Measurements from ENCODE around the gene FGFR2.

Gene FGFR2

DNA sequence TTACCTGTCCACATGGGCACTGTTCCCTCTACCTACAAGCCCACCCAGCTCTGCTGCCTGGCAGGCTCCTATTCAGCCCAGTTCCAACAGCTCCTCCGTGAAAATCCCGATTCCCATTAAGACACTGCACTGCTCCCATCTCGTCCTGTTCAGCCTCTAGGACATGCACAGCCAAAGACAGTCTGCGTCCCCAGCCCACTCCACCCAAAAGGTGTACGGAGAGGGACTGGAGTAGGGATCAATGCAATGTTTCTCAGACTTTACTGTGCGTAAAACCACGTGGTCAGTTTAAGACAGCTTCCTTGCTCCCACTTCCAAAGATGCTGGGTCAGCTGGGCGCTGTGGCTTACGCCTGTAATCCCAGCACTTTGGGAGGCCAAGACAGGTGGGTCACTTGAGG, 19.9 kb downstream of the FGFR2 start:
- Histone ChIP-seq H3K27ac (no peak overlapping the region), H2AFZ (ENCODE audit: low read depth) (no peak overlapping the region), H3K9ac (no peak overlapping the region), H4K20me1 (ENCODE audit: insufficient read depth) (no peaks in the 10 kb centered on the region), H3K36me3 (ENCODE audit: insufficient read depth) (no peaks in the 10 kb centered on the region), H3K4me2 (no peak overlapping the region), H3K4me3 (IDR thresholded peaks at IDR 0.05; ENCODE audit: insufficient read depth, low read depth, low read length) (no peak overlapping the region), H3K4me1 (ENCODE audit: low read depth, poor library complexity, severe bottlenecking) (peaks cover 8% of the 10 kb centered on the region), H3K27me3 (ENCODE audit: insufficient read depth, low read depth) (no peaks in the 10 kb centered on the region), H3K79me2 (ENCODE audit: insufficient read depth, low read depth) (peaks cover 65% of the 10 kb centered on the region)
- TF ChIP-seq, protein P1, sequence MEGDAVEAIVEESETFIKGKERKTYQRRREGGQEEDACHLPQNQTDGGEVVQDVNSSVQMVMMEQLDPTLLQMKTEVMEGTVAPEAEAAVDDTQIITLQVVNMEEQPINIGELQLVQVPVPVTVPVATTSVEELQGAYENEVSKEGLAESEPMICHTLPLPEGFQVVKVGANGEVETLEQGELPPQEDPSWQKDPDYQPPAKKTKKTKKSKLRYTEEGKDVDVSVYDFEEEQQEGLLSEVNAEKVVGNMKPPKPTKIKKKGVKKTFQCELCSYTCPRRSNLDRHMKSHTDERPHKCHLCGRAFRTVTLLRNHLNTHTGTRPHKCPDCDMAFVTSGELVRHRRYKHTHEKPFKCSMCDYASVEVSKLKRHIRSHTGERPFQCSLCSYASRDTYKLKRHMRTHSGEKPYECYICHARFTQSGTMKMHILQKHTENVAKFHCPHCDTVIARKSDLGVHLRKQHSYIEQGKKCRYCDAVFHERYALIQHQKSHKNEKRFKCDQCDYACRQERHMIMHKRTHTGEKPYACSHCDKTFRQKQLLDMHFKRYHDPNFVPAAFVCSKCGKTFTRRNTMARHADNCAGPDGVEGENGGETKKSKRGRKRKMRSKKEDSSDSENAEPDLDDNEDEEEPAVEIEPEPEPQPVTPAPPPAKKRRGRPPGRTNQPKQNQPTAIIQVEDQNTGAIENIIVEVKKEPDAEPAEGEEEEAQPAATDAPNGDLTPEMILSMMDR (conservative IDR thresholded peaks at IDR 0.05; ENCODE audit: low read depth, low read length): no peak

DNA sequence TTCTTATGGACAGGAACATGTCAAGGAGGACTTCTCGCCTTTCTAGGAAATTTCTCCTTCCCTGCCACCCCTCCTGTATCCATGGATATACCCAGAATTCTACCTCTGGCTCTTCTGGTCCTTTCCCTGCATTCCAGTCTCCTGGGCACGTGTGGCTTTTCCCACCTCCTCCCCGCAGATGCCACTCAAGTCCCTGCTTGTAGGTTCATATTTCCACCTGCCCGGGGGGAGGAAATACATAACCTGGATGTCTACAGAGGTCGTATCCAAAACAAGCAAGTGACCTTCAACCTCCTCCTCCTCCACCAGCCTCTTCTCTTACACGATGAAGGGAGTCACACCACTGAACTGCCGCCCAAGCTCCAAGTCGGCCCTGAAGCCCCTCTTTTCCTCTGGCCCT, 20.7 kb downstream of the FGFR2 start:
- Histone ChIP-seq H3K27ac (no peak overlapping the region), H3K4me2 (no peak overlapping the region), H2AFZ (ENCODE audit: low read depth) (no peak overlapping the region), H3K27me3 (ENCODE audit: insufficient read depth, low read depth) (no peaks in the 10 kb centered on the region), H3K9ac (no peak overlapping the region), H3K4me1 (ENCODE audit: low read depth, poor library complexity, severe bottlenecking) (peaks cover 8% of the 10 kb centered on the region), H3K36me3 (ENCODE audit: insufficient read depth) (no peaks in the 10 kb centered on the region), H3K4me3 (IDR thresholded peaks at IDR 0.05; ENCODE audit: insufficient read depth, low read depth, low read length) (no peak overlapping the region), H4K20me1 (ENCODE audit: insufficient read depth) (no peaks in the 10 kb centered on the region), H3K79me2 (ENCODE audit: insufficient read depth, low read depth) (peaks cover 66% of the 10 kb centered on the region)
- TF ChIP-seq, protein P1 (conservative IDR thresholded peaks at IDR 0.05; ENCODE audit: low read depth, low read length): no peak

DNA sequence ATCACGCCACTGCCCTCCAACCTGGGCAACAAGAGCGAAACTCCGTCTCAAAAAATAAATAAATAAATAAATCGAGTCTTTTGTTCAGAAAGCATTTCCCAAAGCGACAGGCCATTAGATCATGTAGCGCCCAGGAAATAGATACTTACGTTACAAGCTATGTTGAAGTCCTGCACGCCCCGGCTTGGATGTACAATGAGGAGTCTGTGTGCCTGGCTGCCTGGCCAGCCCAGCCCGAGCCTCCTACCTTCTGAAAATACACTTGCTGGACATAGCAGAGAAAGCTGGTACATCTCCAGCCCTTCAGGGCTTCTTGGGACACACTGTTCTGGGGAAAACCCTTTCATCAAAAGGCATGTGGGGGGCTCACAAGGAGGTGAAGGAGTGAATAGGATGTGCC, 22.1 kb downstream of the FGFR2 start:
- Histone ChIP-seq H4K20me1 (ENCODE audit: insufficient read depth) (no peaks in the 10 kb centered on the region), H3K27me3 (ENCODE audit: insufficient read depth, low read depth) (no peaks in the 10 kb centered on the region), H3K9ac (no peak overlapping the region), H3K36me3 (ENCODE audit: insufficient read depth) (no peaks in the 10 kb centered on the region), H3K4me3 (IDR thresholded peaks at IDR 0.05; ENCODE audit: insufficient read depth, low read depth, low read length) (no peak overlapping the region), H2AFZ (ENCODE audit: low read depth) (no peak overlapping the region), H3K27ac (no peak overlapping the region), H3K4me2 (no peak overlapping the region), H3K79me2 (ENCODE audit: insufficient read depth, low read depth) (peaks cover 73% of the 10 kb centered on the region), H3K4me1 (ENCODE audit: low read depth, poor library complexity, severe bottlenecking) (peaks cover 8% of the 10 kb centered on the region)
- TF ChIP-seq, protein P1 (conservative IDR thresholded peaks at IDR 0.05; ENCODE audit: low read depth, low read length): no peak

DNA sequence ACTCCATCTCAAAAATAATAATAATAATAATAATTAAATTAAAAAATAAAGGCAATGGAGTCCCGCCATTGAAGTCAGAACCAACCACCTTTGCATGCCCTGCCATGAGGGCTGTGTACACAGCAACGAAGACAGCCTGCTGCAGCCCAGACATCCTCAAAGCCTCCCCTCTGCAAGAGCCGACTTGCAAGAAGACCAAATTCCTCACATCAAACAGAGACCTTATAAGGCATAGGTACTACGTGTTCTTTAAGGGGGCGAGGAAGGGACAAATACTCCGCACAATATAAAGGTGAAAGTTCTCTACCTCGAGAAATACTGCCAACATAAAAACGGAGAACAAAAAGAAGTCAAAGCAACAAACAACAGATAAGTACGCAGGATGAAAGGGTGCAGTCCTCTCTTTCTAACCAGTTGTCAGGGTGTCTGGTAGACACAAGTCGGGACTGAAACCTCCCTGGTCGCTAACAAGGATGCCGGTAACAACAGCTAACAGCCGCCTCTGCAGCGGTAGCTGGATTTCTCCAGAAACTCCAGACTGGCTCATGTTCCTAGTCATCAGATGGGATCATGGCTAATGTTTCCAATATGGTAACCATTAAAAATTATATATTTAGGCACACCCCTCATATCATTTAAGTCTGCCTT, 23.6 kb downstream of the FGFR2 start:
- Histone ChIP-seq H3K4me1 (ENCODE audit: low read depth, poor library complexity, severe bottlenecking) (peaks cover 8% of the 10 kb centered on the region), H3K4me2 (no peak overlapping the region), H3K27me3 (ENCODE audit: insufficient read depth, low read depth) (no peaks in the 10 kb centered on the region), H4K20me1 (ENCODE audit: insufficient read depth) (no peaks in the 10 kb centered on the region), H3K79me2 (ENCODE audit: insufficient read depth, low read depth) (peaks cover 77% of the 10 kb centered on the region), H3K4me3 (IDR thresholded peaks at IDR 0.05; ENCODE audit: insufficient read depth, low read depth, low read length) (no peak overlapping the region), H3K27ac (no peak overlapping the region), H2AFZ (ENCODE audit: low read depth) (no peak overlapping the region), H3K36me3 (ENCODE audit: insufficient read depth) (no peaks in the 10 kb centered on the region), H3K9ac (no peak overlapping the region)
- TF ChIP-seq, protein P1 (conservative IDR thresholded peaks at IDR 0.05; ENCODE audit: low read depth, low read length): no peak
